ENCODE measurements around the gene HES5.
A peak's percentile ranks its signal among the peaks of the same experiment; 100 is the strongest.

HES5 gene

GRCh38 chr1:2546515-2547209 lies 16.6 kb upstream of the HES5 start:
- DNase-seq, result peak; percentile 60

GRCh38 chr1:2545754-2546514 lies 15.9 kb upstream of the HES5 start:
- peak; percentile 75 for DNase-seq

- no peak for DNase-seq
These were observed 15.0 kb upstream of the HES5 start for GRCh38 chr1:2544875-2545640.

- no peak for DNase-seq
These were observed 14.2 kb upstream of the HES5 start for GRCh38 chr1:2544093-2544874.

GRCh38 chr1:2543543-2544092 lies 13.6 kb upstream of the HES5 start:
- no peak for DNase-seq

GRCh38 chr1:2542246-2542915 lies 12.3 kb upstream of the HES5 start:
- no peak for DNase-seq

- DNase-seq, result no peak
These were observed 11.7 kb upstream of the HES5 start for GRCh38 chr1:2541619-2542245.

GRCh38 chr1:2540816-2541492 lies 10.9 kb upstream of the HES5 start:
- no peak for DNase-seq

GRCh38 chr1:2539312-2539907 lies 9.3 kb upstream of the HES5 start:
- DNase-seq, result no peak

GRCh38 chr1:2538872-2539271 lies 8.8 kb upstream of the HES5 start:
- no peak for DNase-seq

- DNase-seq, result no peak
These were observed 8.3 kb upstream of the HES5 start for GRCh38 chr1:2538376-2538775.

GRCh38 chr1:2537784-2538115 lies 7.7 kb upstream of the HES5 start:
- no peak for DNase-seq

- DNase-seq, result no peak
These were observed 5.9 kb upstream of the HES5 start for GRCh38 chr1:2535981-2536380.

- DNase-seq, result no peak
These were observed 5.4 kb upstream of the HES5 start for GRCh38 chr1:2535455-2535854.

GRCh38 chr1:2534687-2535441 lies 4.8 kb upstream of the HES5 start:
- peak; percentile 73 for DNase-seq

- no peak for DNase-seq
These were observed 4.2 kb upstream of the HES5 start for GRCh38 chr1:2534315-2534686.

GRCh38 chr1:2533365-2533764 lies 3.3 kb upstream of the HES5 start:
- peak; percentile 55 for DNase-seq

- DNase-seq, result no peak
These were observed 2.6 kb upstream of the HES5 start for GRCh38 chr1:2532485-2533160.
